IMR-90 (cell line): ENCODE results near the gene AKR1C8. TPM values are rescaled to one million over a fixed set of nuclear protein-coding genes. Genes with fewer than 3 reads are reported as not detected.

Experiments used
- ATAC-seq: fragments of 200-7000 bp; cut with Tn5 transposase; 2 replicates; pipeline ENCODE4 v1.9.1; 2020; ENCODE audit warnings: low read depth, mild to moderate bottlenecking, moderate library complexity
- BruUV-seq: library from RNA; stranded (reverse); fragments of 400-500 nt; replicated peaks from 2 replicates; lab custom pipeline; 2021; lab: Mats Ljungman, UMichigan
- CTCF ChIA-PET: fragments of 300-600 bp; formaldehyde crosslinking; extraction: SDS; loops from one replicate; lab custom pipeline; 2021; ENCODE audit warnings: antibody characterized with exemption; lab: Yijun Ruan, JAX
- POLR2A ChIA-PET: fragments of 300-600 bp; sonication (Branson Sonifier 250); formaldehyde crosslinking; loops from one replicate; lab custom pipeline; 2022; ENCODE audit warnings: antibody characterized with exemption; ENCODE audit not compliant: unreplicated experiment; lab: Charles Lee
- DNase-seq: peaks from one replicate; pipeline ENCODE4 v3.0.0; 2013
- H2AFZ ChIP-seq: replicated peaks from 2 replicates; pipeline ENCODE3; 2013; ENCODE audit warnings: low read length, mild to moderate bottlenecking; ENCODE audit not compliant: poor library complexity
- H2AK5ac ChIP-seq: 2 replicates; pipeline ENCODE4 v1.6.1; 2013; ENCODE audit warnings: low read depth, low read length, inconsistent platforms
- H2AK9ac ChIP-seq: replicated peaks from 2 replicates; pipeline ENCODE3; 2013; ENCODE audit warnings: mild to moderate bottlenecking, low read depth, low read length, moderate library complexity; ENCODE audit not compliant: poor library complexity
- H2BK120ac ChIP-seq: 2 replicates; pipeline ENCODE4 v1.6.1; 2013; ENCODE audit warnings: low read depth, low read length, inconsistent platforms
- H2BK15ac ChIP-seq: 3 replicates; pipeline ENCODE4 v1.6.1; 2013; ENCODE audit warnings: low read depth, low read length, inconsistent platforms
- H2BK20ac ChIP-seq: 2 replicates; pipeline ENCODE4 v1.6.1; 2013; ENCODE audit warnings: low read depth, mild to moderate bottlenecking, inconsistent platforms, low read length, moderate library complexity
- H2BK5ac ChIP-seq: 2 replicates; pipeline ENCODE4 v1.6.1; 2013; ENCODE audit warnings: mild to moderate bottlenecking, low read depth, low read length, inconsistent platforms; ENCODE audit not compliant: poor library complexity, severe bottlenecking
- H3K14ac ChIP-seq: replicated peaks from 2 replicates; pipeline ENCODE4 v1.6.1; 2013; ENCODE audit warnings: low read depth, low read length, inconsistent platforms
- H3K18ac ChIP-seq: 2 replicates; pipeline ENCODE4 v1.6.1; 2013; ENCODE audit warnings: low read depth, low read length, control low read depth
- H3K23ac ChIP-seq: 2 replicates; pipeline ENCODE4 v1.6.1; 2013; ENCODE audit warnings: low read depth, low read length, inconsistent platforms
- H3K27ac ChIP-seq: 2 replicates; pipeline ENCODE4 v1.5.1; 2013; ENCODE audit warnings: mild to moderate bottlenecking, control low read depth, low read length; ENCODE audit not compliant: insufficient read depth
- H3K27me3 ChIP-seq: 2 replicates; pipeline ENCODE4 v1.6.1; 2013; ENCODE audit warnings: low read length; ENCODE audit not compliant: control insufficient read depth, insufficient read depth
- H3K36me3 ChIP-seq: 2 replicates; pipeline ENCODE4 v1.6.1; 2013; ENCODE audit warnings: low read length, mixed read lengths; ENCODE audit not compliant: control insufficient read depth, insufficient read depth
- H3K4ac ChIP-seq: 2 replicates; pipeline ENCODE4 v1.6.1; 2013; ENCODE audit warnings: low read depth, low read length, inconsistent platforms
- H3K4me1 ChIP-seq: 2 replicates; pipeline ENCODE4 v1.6.1; 2013; ENCODE audit warnings: low read length, mixed read lengths; ENCODE audit not compliant: control insufficient read depth, insufficient read depth
- H3K4me2 ChIP-seq: 2 replicates; pipeline ENCODE4 v1.6.1; 2013; ENCODE audit warnings: low read depth, mild to moderate bottlenecking, control low read depth, low read length, moderate library complexity
- H3K4me3 ChIP-seq: 2 replicates; pipeline ENCODE4 v1.5.1; 2013; ENCODE audit warnings: low read depth, mild to moderate bottlenecking, control low read depth, low read length, moderate library complexity; ENCODE audit not compliant: insufficient read depth
- H3K56ac ChIP-seq: 2 replicates; pipeline ENCODE4 v1.6.1; 2013; ENCODE audit warnings: low read length, inconsistent platforms; ENCODE audit not compliant: insufficient read depth; ENCODE audit errors: extremely low read depth
- H3K79me1 ChIP-seq, 2 experiments: 2 replicates each; pipeline ENCODE4 v1.6.1; 2013; ENCODE audit warnings: low read length in 2 of 2, inconsistent platforms in 1 of 2, low read depth in 1 of 2
- H3K9ac ChIP-seq: 2 replicates; pipeline ENCODE4 v1.6.1; 2013; ENCODE audit warnings: low read depth, low read length, control low read depth
- H3K9me1 ChIP-seq: 2 replicates; pipeline ENCODE4 v1.6.1; 2013; ENCODE audit warnings: low read length, inconsistent platforms; ENCODE audit not compliant: insufficient read depth
- H3K9me3 ChIP-seq: 2 replicates; pipeline ENCODE4 v1.6.1; 2013; ENCODE audit warnings: low read length; ENCODE audit not compliant: control insufficient read depth, insufficient read depth
- H4K20me1 ChIP-seq: 2 replicates; pipeline ENCODE4 v1.6.1; 2013; ENCODE audit warnings: low read length, inconsistent platforms; ENCODE audit not compliant: insufficient read depth
- H4K5ac ChIP-seq: 2 replicates; pipeline ENCODE4 v1.6.1; 2013; ENCODE audit warnings: mild to moderate bottlenecking, low read depth, low read length, control low read depth
- H4K8ac ChIP-seq, 2 experiments: 2 replicates each; pipeline ENCODE4 v1.6.1; 2013; ENCODE audit warnings: low read depth in 2 of 2, low read length in 2 of 2, control low read depth in 1 of 2, inconsistent platforms in 1 of 2
- H4K91ac ChIP-seq: 2 replicates; pipeline ENCODE4 v1.6.1; 2013; ENCODE audit warnings: low read depth, low read length, inconsistent platforms; ENCODE audit not compliant: insufficient read depth
- BHLHE40 ChIP-seq: fragments of 150-350 bp; IDR thresholded peaks from 2 replicates; pipeline ENCODE4 v1.6.1; 2016; ENCODE audit warnings: mild to moderate bottlenecking, low read depth, low read length
- CEBPB ChIP-seq: IDR thresholded peaks from 2 replicates; pipeline ENCODE4 v1.6.1; 2012; ENCODE audit warnings: low read depth, low read length, improper control_type of control experiment
- CHD1 ChIP-seq: IDR thresholded peaks from 2 replicates; pipeline ENCODE4 v1.6.1; 2012; ENCODE audit warnings: low read depth, low read length, improper control_type of control experiment
- FOS ChIP-seq: fragments of 150-350 bp; IDR thresholded peaks from 2 replicates; pipeline ENCODE4 v1.6.1; 2016; ENCODE audit warnings: low read depth, low read length
- MAFK ChIP-seq: IDR thresholded peaks from 2 replicates; pipeline ENCODE4 v1.6.1; 2012; ENCODE audit warnings: low read depth, low read length, improper control_type of control experiment
- MAZ ChIP-seq: IDR thresholded peaks from 2 replicates; pipeline ENCODE4 v1.6.1; 2012; ENCODE audit warnings: low read depth, mild to moderate bottlenecking, low read length, improper control_type of control experiment, moderate library complexity, borderline replicate concordance
- MXI1 ChIP-seq: IDR thresholded peaks from 2 replicates; pipeline ENCODE4 v1.6.1; 2012; ENCODE audit warnings: low read depth, mild to moderate bottlenecking, low read length, moderate library complexity, borderline replicate concordance
- NFE2L2 ChIP-seq: fragments of 150-350 bp; IDR thresholded peaks from 2 replicates; pipeline ENCODE4 v1.6.1; 2016; ENCODE audit warnings: low read depth, mild to moderate bottlenecking, low read length
- POLR2A ChIP-seq: IDR thresholded peaks from 2 replicates; pipeline ENCODE4 v1.6.1; 2012; ENCODE audit warnings: mild to moderate bottlenecking, low read depth, low read length
- RAD21 ChIP-seq: IDR thresholded peaks from 2 replicates; pipeline ENCODE4 v1.6.1; 2012; ENCODE audit warnings: low read length, improper control_type of control experiment
- RCOR1 ChIP-seq: IDR thresholded peaks from 2 replicates; pipeline ENCODE4 v1.6.1; 2012; ENCODE audit warnings: mild to moderate bottlenecking, low read length, improper control_type of control experiment; ENCODE audit not compliant: insufficient replicate concordance
- RFX5 ChIP-seq: IDR thresholded peaks from 2 replicates; pipeline ENCODE4 v1.8.0; 2012; ENCODE audit warnings: low read depth, mild to moderate bottlenecking, low read length, moderate library complexity
- SMC3 ChIP-seq: fragments of 150-350 bp; IDR thresholded peaks from 2 replicates; pipeline ENCODE4 v1.6.1; 2016; ENCODE audit warnings: low read depth, mild to moderate bottlenecking, antibody characterized with exemption, low read length, moderate library complexity
- WGBS, 2 experiments: methylation state at CpG; one replicate each; pipeline versions ENCODE4 v1.1.5 to v1.1.7; 2013; ENCODE audit warnings: missing lambda C conversion rate in 2 of 2; ENCODE audit not compliant: insufficient read length in 1 of 2; ENCODE audit errors: extremely low coverage in 2 of 2; 5-methylcytosine and 5-hydroxymethylcytosine counted together
- dilution Hi-C: fragments of 300-500 bp; cut with HindIII; formaldehyde crosslinking; loops from one replicate; pipeline ENCODE4 v1.14.3; 2018; ENCODE audit warnings: low sequenced_read_pairs; ENCODE audit not compliant: unreplicated experiment
- in situ Hi-C: fragments of 300-500 bp; cut with MboI; formaldehyde crosslinking; loops from 3 replicates; pipeline ENCODE4 v1.14.3; 2019; ENCODE audit warnings: low sequenced_read_pairs, inconsistent platforms, mixed read lengths
- intact Hi-C: fragments of 100-400 bp; cut with micrococcal nuclease; formaldehyde crosslinking; loops from 2 replicates; pipeline ENCODE4 v1.10.0; 2022
- polyA plus RNA-seq, 3 experiments: library from polyadenylated mRNA; depleted of rRNA; stranded (reverse); fragments of >200 nt; gene quantifications; 2 replicates each; pipeline ENCODE4 v1.2.3, GENCODE V29; 2012; ENCODE audit warnings: low replicate concordance in 1 of 3
- total RNA-seq: library from RNA; depleted of rRNA; stranded (reverse); fragments of >200 nt; gene quantifications from 2 replicates; pipeline ENCODE4 v1.2.3, GENCODE V29; 2012
- TF ChIP-seq, protein P1 (sequence below): conservative IDR thresholded peaks from 2 replicates; pipeline ENCODE4 v1.5.1; 2012; ENCODE audit warnings: mild to moderate bottlenecking, low read depth, low read length, improper control_type of control experiment
- TF ChIP-seq, protein P2 (sequence below): fragments of 150-350 bp; IDR thresholded peaks from 2 replicates; pipeline ENCODE4 v1.6.1; 2017; ENCODE audit warnings: mild to moderate bottlenecking, antibody characterized with exemption, low read length, low read depth
- TF ChIP-seq, protein P3 (sequence below): fragments of 150-350 bp; IDR thresholded peaks from 2 replicates; pipeline ENCODE4 v1.6.1; 2016; ENCODE audit warnings: low read depth, mild to moderate bottlenecking, low read length, moderate library complexity, borderline replicate concordance

Gene AKR1C8
- total and polyA plus RNA-seq, 2 of the 4 experiments (the other 2 are of a cell fraction): not detected

DNA sequence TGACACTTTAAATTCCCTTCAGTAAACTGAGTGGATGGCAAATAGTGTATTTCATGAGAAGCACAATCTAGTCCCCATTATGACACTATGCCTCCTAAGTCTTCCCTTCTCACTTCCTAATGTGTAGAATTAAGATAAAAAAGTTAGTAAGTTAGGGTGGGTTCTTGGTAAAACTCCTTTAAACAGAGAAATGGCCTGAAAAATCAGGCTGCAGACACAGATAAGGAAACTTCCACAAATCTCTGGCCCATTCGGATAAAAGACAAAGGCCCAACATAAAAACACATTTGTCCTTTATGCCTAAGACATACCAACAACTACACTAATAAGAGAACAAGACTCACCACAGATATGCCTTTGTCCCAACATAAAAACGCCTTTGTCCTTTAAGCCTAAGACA lies 21.5 kb downstream of the AKR1C8 start:
- H2AK5ac ChIP-seq: no peak overlapping the region
- 60% methylated on average over 1 of the region's 2 CpGs; no CpG with 5 or more reads in 1 of the 2 experiments for WGBS, 2 experiments
- no peaks in the 10 kb centered on the region for H4K20me1 ChIP-seq
- H3K36me3 ChIP-seq: no peaks in the 10 kb centered on the region
- H2BK20ac ChIP-seq: no peak overlapping the region
- CTCF ChIA-PET: no interaction called here
- H3K4me1 ChIP-seq: no peaks in the 10 kb centered on the region
- no peak overlapping the region for H3K56ac ChIP-seq
- H4K5ac ChIP-seq: no peak overlapping the region
- H3K27me3 ChIP-seq: no peaks in the 10 kb centered on the region
- H2AFZ ChIP-seq: no peak overlapping the region
- H2BK15ac ChIP-seq: no peak overlapping the region
- H4K91ac ChIP-seq: no peak overlapping the region
- no peak overlapping the region for H3K14ac ChIP-seq
- intact Hi-C loops (loop anchor here (10.0 kb wide), 1 partner anchor 59 kb away; no protein-coding TSS in a partner anchor), dilution Hi-C loops (no loop called here), in situ Hi-C loops (no loop called here)
- ATAC-seq (no peak), DNase-seq (no peak)
- no peak for TF ChIP-seq BHLHE40
- no peak for TF ChIP-seq NFE2L2
- TF ChIP-seq MAFK: no peak
- no peak for TF ChIP-seq RAD21
- TF ChIP-seq CEBPB: no peak
- no peak for TF ChIP-seq MAZ
- TF ChIP-seq, protein P1, sequence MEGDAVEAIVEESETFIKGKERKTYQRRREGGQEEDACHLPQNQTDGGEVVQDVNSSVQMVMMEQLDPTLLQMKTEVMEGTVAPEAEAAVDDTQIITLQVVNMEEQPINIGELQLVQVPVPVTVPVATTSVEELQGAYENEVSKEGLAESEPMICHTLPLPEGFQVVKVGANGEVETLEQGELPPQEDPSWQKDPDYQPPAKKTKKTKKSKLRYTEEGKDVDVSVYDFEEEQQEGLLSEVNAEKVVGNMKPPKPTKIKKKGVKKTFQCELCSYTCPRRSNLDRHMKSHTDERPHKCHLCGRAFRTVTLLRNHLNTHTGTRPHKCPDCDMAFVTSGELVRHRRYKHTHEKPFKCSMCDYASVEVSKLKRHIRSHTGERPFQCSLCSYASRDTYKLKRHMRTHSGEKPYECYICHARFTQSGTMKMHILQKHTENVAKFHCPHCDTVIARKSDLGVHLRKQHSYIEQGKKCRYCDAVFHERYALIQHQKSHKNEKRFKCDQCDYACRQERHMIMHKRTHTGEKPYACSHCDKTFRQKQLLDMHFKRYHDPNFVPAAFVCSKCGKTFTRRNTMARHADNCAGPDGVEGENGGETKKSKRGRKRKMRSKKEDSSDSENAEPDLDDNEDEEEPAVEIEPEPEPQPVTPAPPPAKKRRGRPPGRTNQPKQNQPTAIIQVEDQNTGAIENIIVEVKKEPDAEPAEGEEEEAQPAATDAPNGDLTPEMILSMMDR: no peak
- no peak for TF ChIP-seq POLR2A
- TF ChIP-seq CHD1: no peak
- no peak for TF ChIP-seq SMC3
- TF ChIP-seq MXI1: no peak
- no peak for TF ChIP-seq RFX5
- TF ChIP-seq, protein P2, sequence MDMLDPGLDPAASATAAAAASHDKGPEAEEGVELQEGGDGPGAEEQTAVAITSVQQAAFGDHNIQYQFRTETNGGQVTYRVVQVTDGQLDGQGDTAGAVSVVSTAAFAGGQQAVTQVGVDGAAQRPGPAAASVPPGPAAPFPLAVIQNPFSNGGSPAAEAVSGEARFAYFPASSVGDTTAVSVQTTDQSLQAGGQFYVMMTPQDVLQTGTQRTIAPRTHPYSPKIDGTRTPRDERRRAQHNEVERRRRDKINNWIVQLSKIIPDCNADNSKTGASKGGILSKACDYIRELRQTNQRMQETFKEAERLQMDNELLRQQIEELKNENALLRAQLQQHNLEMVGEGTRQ: no peak
- no peak for TF ChIP-seq FOS
- TF ChIP-seq, protein P3, sequence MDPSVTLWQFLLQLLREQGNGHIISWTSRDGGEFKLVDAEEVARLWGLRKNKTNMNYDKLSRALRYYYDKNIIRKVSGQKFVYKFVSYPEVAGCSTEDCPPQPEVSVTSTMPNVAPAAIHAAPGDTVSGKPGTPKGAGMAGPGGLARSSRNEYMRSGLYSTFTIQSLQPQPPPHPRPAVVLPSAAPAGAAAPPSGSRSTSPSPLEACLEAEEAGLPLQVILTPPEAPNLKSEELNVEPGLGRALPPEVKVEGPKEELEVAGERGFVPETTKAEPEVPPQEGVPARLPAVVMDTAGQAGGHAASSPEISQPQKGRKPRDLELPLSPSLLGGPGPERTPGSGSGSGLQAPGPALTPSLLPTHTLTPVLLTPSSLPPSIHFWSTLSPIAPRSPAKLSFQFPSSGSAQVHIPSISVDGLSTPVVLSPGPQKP: no peak
- no peak for TF ChIP-seq RCOR1
- BruUV-seq: no TSS peak
- H3K9ac ChIP-seq: no peak overlapping the region
- H3K27ac ChIP-seq: no peak overlapping the region
- no peak overlapping the region for H3K23ac ChIP-seq
- no peak overlapping the region for H2AK9ac ChIP-seq
- H2BK120ac ChIP-seq: no peak overlapping the region
- H3K9me3 ChIP-seq: peaks cover 4% of the 10 kb centered on the region; the same call in 1 of the 2 replicates
- no peak overlapping the region for H4K8ac ChIP-seq
- H3K79me1 ChIP-seq: no peaks in the 10 kb centered on the region
- H2BK5ac ChIP-seq: no peak overlapping the region
- no peak overlapping the region for H3K4me2 ChIP-seq
- H3K4me3 ChIP-seq: no peak overlapping the region
- no peak overlapping the region for H3K18ac ChIP-seq
- H3K4ac ChIP-seq: no peak overlapping the region
- H3K9me1 ChIP-seq: no peaks in the 10 kb centered on the region
- POLR2A ChIA-PET: no interaction called here
